Right lobe of liver (tissue), 4 donors: Measurements from ENCODE around the gene ACTR3C.

Source experiments
- POLR2A ChIP-seq: fragments of 450-650 bp; IDR thresholded peaks from one replicate; pipeline ENCODE4 v1.6.1; 2017; ENCODE audit warnings: antibody characterized with exemption, mild to moderate bottlenecking
- TF ChIP-seq, protein P1 (sequence below), 4 donors: fragments of 200-600 bp in 3 of 4; fragments of 450-650 bp in 1 of 4; IDR thresholded peaks; one replicate each; pipeline versions ENCODE4 v1.5.1 to v1.8.0; 2016 to 2022; ENCODE audit warnings: antibody characterized with exemption in 4 of 4, mild to moderate bottlenecking in 2 of 4
- donor health status: DM: no; HTN: no; CAD: no.
- donor health status: DM: no; HTN: no; CAD: no.
- donor health status: DM: no; HTN: yes; CAD: no.

DNA sequence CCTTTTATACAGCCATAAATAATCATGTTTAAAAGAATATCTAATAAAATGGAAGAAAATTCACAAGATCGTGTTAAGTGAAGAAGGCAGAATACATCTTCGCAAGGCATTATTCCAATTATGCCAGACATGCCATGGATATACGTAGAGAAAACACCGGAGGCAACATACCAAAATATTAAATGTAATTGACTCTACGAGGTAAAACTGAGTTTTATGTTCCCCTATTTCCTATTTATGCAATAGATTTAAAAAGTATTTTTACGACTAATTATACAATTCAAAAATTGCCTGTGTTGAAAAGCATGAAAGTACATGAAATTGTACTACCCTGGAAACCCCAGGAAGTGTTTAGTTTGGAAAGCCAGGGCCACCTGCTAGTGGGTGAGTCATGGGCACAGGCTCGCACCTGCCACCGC, 44.3 kb upstream of the ACTR3C start:
- TF ChIP-seq, protein P1, sequence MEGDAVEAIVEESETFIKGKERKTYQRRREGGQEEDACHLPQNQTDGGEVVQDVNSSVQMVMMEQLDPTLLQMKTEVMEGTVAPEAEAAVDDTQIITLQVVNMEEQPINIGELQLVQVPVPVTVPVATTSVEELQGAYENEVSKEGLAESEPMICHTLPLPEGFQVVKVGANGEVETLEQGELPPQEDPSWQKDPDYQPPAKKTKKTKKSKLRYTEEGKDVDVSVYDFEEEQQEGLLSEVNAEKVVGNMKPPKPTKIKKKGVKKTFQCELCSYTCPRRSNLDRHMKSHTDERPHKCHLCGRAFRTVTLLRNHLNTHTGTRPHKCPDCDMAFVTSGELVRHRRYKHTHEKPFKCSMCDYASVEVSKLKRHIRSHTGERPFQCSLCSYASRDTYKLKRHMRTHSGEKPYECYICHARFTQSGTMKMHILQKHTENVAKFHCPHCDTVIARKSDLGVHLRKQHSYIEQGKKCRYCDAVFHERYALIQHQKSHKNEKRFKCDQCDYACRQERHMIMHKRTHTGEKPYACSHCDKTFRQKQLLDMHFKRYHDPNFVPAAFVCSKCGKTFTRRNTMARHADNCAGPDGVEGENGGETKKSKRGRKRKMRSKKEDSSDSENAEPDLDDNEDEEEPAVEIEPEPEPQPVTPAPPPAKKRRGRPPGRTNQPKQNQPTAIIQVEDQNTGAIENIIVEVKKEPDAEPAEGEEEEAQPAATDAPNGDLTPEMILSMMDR (IDR thresholded peaks at IDR 0.05): no peak
- no peak for TF ChIP-seq POLR2A
